K562 (cell line): ENCODE results near the gene TXLNG. TPM values are rescaled to one million over a fixed set of nuclear protein-coding genes. Genes with fewer than 3 reads are reported as not detected.
A peak's percentile ranks its signal among the peaks of the same experiment; 100 is the strongest.

ENCODE experiments used
- ARID1B ChIP-seq: fragments of 450-650 bp; IDR thresholded peaks from 2 replicates; pipeline ENCODE4 v1.6.1; 2016; ENCODE audit warnings: antibody characterized with exemption, mild to moderate bottlenecking, inconsistent platforms
- ATF3 ChIP-seq, 2 experiments: fragments of 450-650 bp in 1 of 2; sonication (generic) in 1 of 2; formaldehyde crosslinking in 1 of 2; IDR thresholded peaks in 1 of 2; conservative IDR thresholded peaks in 1 of 2; 2 replicates each; pipeline versions ENCODE4 v1.6.1 to v1.8.1; 2016 to 2023; ENCODE audit warnings: mild to moderate bottlenecking in 2 of 2, moderate library complexity in 2 of 2, inconsistent platforms in 1 of 2, missing genetic modification reagents in 1 of 2
- BHLHE40 ChIP-seq: IDR thresholded peaks from 2 replicates; pipeline ENCODE4 v1.6.1; 2011; ENCODE audit warnings: low read length, improper control_type of control experiment
- CBFA2T3 ChIP-seq: fragments of 450-650 bp; IDR thresholded peaks from 2 replicates; pipeline ENCODE4 v1.6.1; 2017
- FOSL1 ChIP-seq: fragments of 200-800 bp; sonication (Bioruptor generic); conservative IDR thresholded peaks from 2 replicates; pipeline ENCODE4 v1.6.1; 2016; ENCODE audit warnings: missing genetic modification characterization, missing compliant biosample characterization
- GATAD2B ChIP-seq: fragments of 450-650 bp; IDR thresholded peaks from 2 replicates; pipeline ENCODE4 v1.6.1; 2017; ENCODE audit warnings: mild to moderate bottlenecking, borderline replicate concordance
- HINFP ChIP-seq: fragments of 450-650 bp; conservative IDR thresholded peaks from 2 replicates; pipeline ENCODE4 v1.6.1; 2016; ENCODE audit warnings: missing genetic modification characterization, low read depth, mild to moderate bottlenecking, control low read depth, missing compliant biosample characterization
- MAFF ChIP-seq: IDR thresholded peaks from 2 replicates; pipeline ENCODE4 v1.6.1; 2012; ENCODE audit warnings: low read length, improper control_type of control experiment
- MECOM ChIP-seq: fragments of 250-450 bp; sonication (Bioruptor Pico); IDR thresholded peaks from 2 replicates; pipeline ENCODE4 v1.8.0; 2022; ENCODE audit warnings: inconsistent platforms
- SP2 ChIP-seq: IDR thresholded peaks from 2 replicates; pipeline ENCODE4 v1.6.1; 2011; ENCODE audit warnings: mild to moderate bottlenecking, low read depth, low read length, moderate library complexity; ENCODE audit not compliant: poor library complexity, severe bottlenecking; ENCODE audit errors: extremely low read depth
- TFAP4 ChIP-seq: sonication (generic); formaldehyde crosslinking; IDR thresholded peaks from 2 replicates; pipeline ENCODE4 v1.8.0; 2022; ENCODE audit warnings: missing genetic modification reagents, mild to moderate bottlenecking, moderate library complexity, borderline replicate concordance
- U2AF1 ChIP-seq: fragments of 200-400 bp; formaldehyde crosslinking; optimal IDR thresholded peaks from 2 replicates; pipeline ENCODE3; 2017; ENCODE audit warnings: mild to moderate bottlenecking, low read depth, low read length, moderate library complexity
- ZBTB49 ChIP-seq: sonication (generic); formaldehyde crosslinking; IDR thresholded peaks from 2 replicates; pipeline ENCODE4 v1.8.0; 2022; ENCODE audit warnings: missing genetic modification reagents, mild to moderate bottlenecking, borderline replicate concordance
- polyA plus RNA-seq, 8 experiments: library from polyadenylated mRNA; depleted of rRNA in 4 of 8; stranded (reverse) in 5 of 8; unstranded in 3 of 8; fragments of >200 nt; fragmentation: Nextera tagmentation in 2 of 8; fragmentation: Illumina TruSeq in 1 of 8; extraction: Ambion mirVana in 2 of 8; extraction: Trizol in 1 of 8; gene quantifications; 2 replicates each; pipeline versions ENCODE4 v1.2.1 to v1.2.3, GENCODE V29; 2011 to 2014; ENCODE audit warnings: inconsistent platforms in 1 of 8, missing spikeins in 1 of 8
- total RNA-seq, 7 experiments: library from RNA; depleted of rRNA in 6 of 7; stranded (reverse); fragments of >200 nt in 6 of 7; fragmentation: Illumina TruSeq in 2 of 7; extraction: Trizol in 2 of 7; gene quantifications; 2 replicates each; pipeline versions ENCODE4 v1.2.1 to v1.2.3, GENCODE V29; 2011 to 2021; ENCODE audit warnings: low replicate concordance in 1 of 7

TXLNG gene
- total and polyA plus RNA-seq, 9 of the 15 experiments (the other 6 are each of a cell fraction or from before 2014, with no cell fraction given), result 13.1 to 47.0 (median 31.6) TPM

- TF ChIP-seq ATF3 (IDR thresholded peaks at IDR 0.05) (peak; percentile 90), ATF3 (CRISPR knock-in tag; conservative IDR thresholded peaks at IDR 0.05) (no peak), MAFF (peak; percentile 89), GATAD2B (peak; percentile 66; the same call in 1 of the 2 replicates), FOSL1 (peak; percentile 94), CBFA2T3 (peak; percentile 37; the same call in 1 of the 2 replicates), U2AF1 (no peak), MECOM (no peak), SP2 (no peak), TFAP4 (CRISPR knock-in tag) (peak; percentile 7; the same call in 1 of the 2 replicates), ZBTB49 (no peak), BHLHE40 (no peak), HINFP (tag) (no peak), ARID1B (peak; percentile 57; the same call in 1 of the 2 replicates)
Observed at GRCh38 chrX:16771483-16772398, 14.5 kb upstream of the TXLNG start (continued).
